Fibroblast of villous mesenchyme (primary cell): ENCODE data around the gene ANKRD33. TPM values are rescaled to one million over a fixed set of nuclear protein-coding genes. Genes with fewer than 3 reads are reported as not detected.

Source experiments
- DNase-seq: peaks from one replicate; pipeline ENCODE4 v3.0.0-alpha.2; 2010; ENCODE audit warnings: low read depth
- H3K4me3 ChIP-seq: 2 replicates; pipeline ENCODE4 v1.5.1; 2011; ENCODE audit warnings: low read depth, mild to moderate bottlenecking, low read length
- CTCF ChIP-seq: IDR thresholded peaks from 2 replicates; pipeline ENCODE4 v1.5.1; 2012; ENCODE audit warnings: low read depth, mild to moderate bottlenecking, low read length; ENCODE audit not compliant: insufficient read depth
- total RNA-seq: library from RNA; depleted of rRNA; stranded (reverse); fragments of >200 nt; gene quantifications from 2 replicates; pipeline ENCODE4 v1.2.3, GENCODE V29; 2012

The ANKRD33 gene
- total RNA-seq, 1 donor, result not detected

DNA sequence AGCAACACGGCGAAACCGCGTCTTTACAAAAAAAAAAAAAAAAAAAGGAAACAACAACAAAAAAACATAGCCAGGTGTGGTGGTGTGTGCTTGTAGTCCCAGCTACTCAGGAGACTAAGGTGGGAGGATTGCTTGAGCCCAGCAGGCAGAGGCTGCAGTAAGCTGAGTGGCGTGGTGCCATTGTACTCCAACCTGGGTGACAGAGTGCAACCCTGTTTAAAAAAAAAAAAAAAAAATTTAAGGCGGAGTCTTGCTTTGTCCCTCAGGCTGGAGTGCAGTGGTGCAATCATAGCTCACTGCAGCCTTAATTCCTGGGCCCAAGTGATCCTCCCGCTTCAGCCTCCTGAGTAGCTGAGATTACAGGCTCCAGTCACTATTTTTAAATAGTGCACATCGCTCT is 21.1 kb upstream of the ANKRD33 start:
- DNase-seq, result no peak

DNA sequence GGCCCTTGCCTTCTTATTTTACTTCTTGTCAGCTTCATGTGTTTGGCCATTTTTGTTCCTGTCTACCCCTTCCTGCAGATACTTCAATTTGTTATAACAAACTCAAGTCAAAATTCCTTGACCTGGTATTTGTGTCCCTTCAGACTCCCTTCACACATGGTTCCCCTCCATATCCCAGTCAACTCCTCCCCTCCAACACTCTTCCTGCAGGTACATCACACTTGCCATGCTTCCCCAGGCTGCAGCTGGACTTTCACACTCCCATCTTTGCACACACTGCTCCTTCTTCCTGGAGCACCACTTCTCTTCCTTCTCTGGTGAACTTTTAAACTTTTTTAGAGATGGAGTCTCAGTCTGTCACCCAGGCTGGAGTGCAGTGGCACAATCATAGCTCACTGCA is 20.5 kb upstream of the ANKRD33 start:
- TF ChIP-seq CTCF, result no peak
- H3K4me3 ChIP-seq, result no peak overlapping the region
- no peak for DNase-seq

More for the DNA sequence above, 21.1 kb upstream of the ANKRD33 start:
- no peak for TF ChIP-seq CTCF
- no peak overlapping the region for H3K4me3 ChIP-seq

- no peak for DNase-seq
- no peak for TF ChIP-seq CTCF
- no peak overlapping the region for H3K4me3 ChIP-seq
Measured at GRCh38 chr12:51867796-51868428, 20.0 kb upstream of the ANKRD33 start.

DNA sequence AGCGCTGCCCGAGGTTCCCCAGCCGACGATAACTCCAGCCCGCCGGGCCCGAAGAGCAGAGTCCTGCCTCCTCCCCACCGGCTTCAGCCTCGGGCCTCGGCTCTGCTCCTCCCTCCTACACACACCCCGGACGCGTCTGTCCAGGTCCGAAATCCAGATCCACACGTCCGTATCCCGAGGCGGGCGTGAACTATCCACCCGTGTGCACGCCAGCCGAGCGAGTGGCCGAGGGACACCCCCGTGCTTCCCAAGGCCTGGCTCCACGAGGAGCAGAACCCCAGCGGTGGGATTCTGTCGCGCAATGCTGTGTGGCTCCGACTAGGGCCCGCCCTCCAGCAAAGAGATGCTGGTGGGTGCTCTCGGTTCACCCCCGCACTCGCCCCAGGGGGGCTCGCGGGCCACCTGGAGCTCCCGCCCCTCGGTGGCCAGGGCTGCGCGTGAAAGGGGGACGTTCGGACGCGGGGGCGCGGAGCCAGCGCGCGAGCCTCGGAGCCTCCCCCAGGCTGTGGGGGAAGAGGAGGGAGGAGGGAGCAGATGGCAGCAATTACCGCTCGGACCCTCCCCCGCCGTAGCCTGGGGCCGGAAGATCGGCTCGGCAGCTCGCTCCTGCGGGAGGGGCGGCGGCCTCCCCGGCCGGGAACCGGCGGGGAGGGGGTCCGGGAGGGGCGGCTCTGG is 18.9 kb upstream of the ANKRD33 start:
- TF ChIP-seq CTCF, result no peak
- peak overlapping the region; percentile 48 for H3K4me3 ChIP-seq
- no peak for DNase-seq

GRCh38 chr12:51869496-51869865 is 18.4 kb upstream of the ANKRD33 start:
- TF ChIP-seq CTCF, result no peak
- no peak for DNase-seq
- no peak overlapping the region for H3K4me3 ChIP-seq

GRCh38 chr12:51869931-51870330 is 18.0 kb upstream of the ANKRD33 start:
- TF ChIP-seq CTCF, result no peak
- DNase-seq, result no peak
- H3K4me3 ChIP-seq, result no peak overlapping the region

DNA sequence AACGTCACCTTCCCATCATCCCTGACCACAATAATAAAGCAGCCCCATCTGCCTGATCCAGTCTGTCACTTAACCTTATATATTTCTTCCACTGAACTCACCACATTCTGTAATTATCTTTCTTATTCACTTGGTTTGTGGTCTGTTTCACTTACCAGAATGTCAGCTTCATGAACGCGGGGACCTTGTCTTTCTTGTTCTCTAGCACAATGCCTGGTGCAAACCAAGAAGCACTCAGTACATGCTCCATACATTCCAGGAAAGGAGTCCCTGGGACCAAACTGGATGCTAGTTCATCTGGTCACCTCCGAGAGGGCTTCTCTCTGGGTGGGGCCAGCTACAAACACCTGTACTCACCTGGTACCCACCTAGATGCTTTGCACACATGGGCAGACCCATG is 17.4 kb upstream of the ANKRD33 start:
- DNase-seq, result no peak
- no peak overlapping the region for H3K4me3 ChIP-seq
- TF ChIP-seq CTCF, result no peak
